Mucosa of descending colon (tissue), 3 donors: ENCODE measurements around the gene LEMD2. TPM values are rescaled to one million over a fixed set of nuclear protein-coding genes. Genes with fewer than 3 reads are reported as not detected.

Source experiments
- ATAC-seq: fragments of 200-7000 bp; cut with Tn5 transposase; one replicate; pipeline ENCODE4 v1.9.1; 2020; ENCODE audit warnings: mild to moderate bottlenecking, moderate library complexity
- DNase-seq, 3 donors: peaks; one replicate each; pipeline ENCODE4 v3.0.0-alpha.2; 2020
- H3K36me3 ChIP-seq: fragments of 200-600 bp; one replicate; pipeline ENCODE4 v1.8.0; 2021; ENCODE audit warnings: low read depth, mild to moderate bottlenecking
- H3K4me1 ChIP-seq: fragments of 200-600 bp; one replicate; pipeline ENCODE4 v1.8.0; 2021; ENCODE audit warnings: low read depth, mild to moderate bottlenecking
- H3K4me3 ChIP-seq: fragments of 200-600 bp; one replicate; pipeline ENCODE4 v1.8.0; 2021; ENCODE audit warnings: mild to moderate bottlenecking
- H3K9me3 ChIP-seq: fragments of 200-600 bp; one replicate; pipeline ENCODE4 v1.8.0; 2021; ENCODE audit warnings: mild to moderate bottlenecking
- CTCF ChIP-seq: fragments of 200-600 bp; IDR thresholded peaks from one replicate; pipeline ENCODE4 v1.8.0; 2022; ENCODE audit warnings: antibody characterized with exemption, mild to moderate bottlenecking
- intact Hi-C, 2 donors: fragments of 100-400 bp; cut with DNase I in 1 of 2; cut with micrococcal nuclease in 1 of 2; formaldehyde crosslinking; loops; one replicate each; pipeline versions ENCODE4 v1.11.0 to v1.11.1; 2022; cut with DNase I, micrococcal nuclease
- total RNA-seq, 3 donors: library from RNA; stranded (reverse); fragmentation: NEBNext Ultra II Directional in 2 of 3; extraction: Animal tissue kit (Norgen Biotek cat#: 25700) in 2 of 3; gene quantifications; one replicate each; pipeline versions ENCODE4 v1.2.1 to v1.2.4, GENCODE V29; 2021 to 2023
- donor health status: DM: no; HTN: no; CAD: no; lungs with moderate emphysema.
- donor health status: DM: no; HTN: no; CAD: no.
- donor health status: DM: no; HTN: yes; CAD: no.

Gene LEMD2
- total RNA-seq, 3 donors from 2014 or later: 57.2 to 73.6 (median 59.6) TPM

DNA sequence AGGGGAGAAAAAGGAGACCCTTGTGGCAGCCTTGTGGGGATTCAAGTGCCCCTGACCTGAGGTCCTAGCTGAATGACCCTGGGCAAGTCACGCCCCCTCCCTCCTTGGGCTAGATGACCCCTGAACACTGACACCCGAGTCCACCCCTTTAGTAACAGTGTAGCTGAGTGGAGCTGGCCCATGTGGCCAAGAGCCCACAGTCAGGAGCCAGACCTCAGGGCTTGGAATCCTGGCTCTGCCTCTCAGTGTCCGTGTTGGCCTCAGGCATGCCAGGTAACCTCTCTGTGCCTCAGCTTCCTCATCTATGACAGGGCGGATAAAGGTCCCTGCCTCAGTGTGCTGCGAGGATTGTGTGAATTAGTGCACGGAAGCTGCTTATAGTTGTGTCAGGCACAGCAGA, 56.5 kb downstream of the LEMD2 start:
- intact Hi-C loops: no loop called here
- Histone ChIP-seq H3K36me3 (no peaks in the 10 kb centered on the region), H3K4me1 (no peaks in the 10 kb centered on the region), H3K9me3 (no peaks in the 10 kb centered on the region), H3K4me3 (no peak overlapping the region)
- TF ChIP-seq CTCF: no peak
- DNase-seq (no peak), ATAC-seq (no peak)

DNA sequence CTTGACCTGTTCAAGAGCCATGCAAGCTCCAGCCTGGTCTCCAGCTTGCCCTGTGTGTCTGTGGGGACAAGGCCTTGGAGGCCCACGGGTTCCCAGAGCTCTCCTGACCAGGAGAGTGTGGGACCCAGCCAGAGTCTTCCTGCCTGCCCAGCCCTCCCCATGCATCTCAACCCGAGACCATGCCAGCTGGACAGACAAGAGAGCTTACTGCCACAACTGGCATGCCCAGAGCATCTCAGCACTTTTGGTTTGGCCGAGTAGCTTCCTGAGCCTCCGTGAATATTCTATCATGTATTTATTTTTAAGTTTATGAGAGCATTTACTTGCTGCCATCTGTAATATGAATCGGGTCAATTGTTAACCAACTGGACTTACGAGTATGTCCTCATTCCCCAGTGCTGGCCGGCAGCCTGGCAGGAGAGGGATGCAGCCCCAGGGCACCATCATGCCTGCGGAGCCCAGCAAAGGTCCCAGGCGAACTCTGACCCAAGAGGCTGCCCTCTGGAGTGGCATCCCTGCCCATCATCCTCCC, 57.1 kb downstream of the LEMD2 start:
- Histone ChIP-seq H3K36me3 (no peaks in the 10 kb centered on the region), H3K4me1 (no peaks in the 10 kb centered on the region), H3K9me3 (no peaks in the 10 kb centered on the region), H3K4me3 (no peak overlapping the region)
- no peak for TF ChIP-seq CTCF
- DNase-seq: no peak
- ATAC-seq: peak; percentile 40
- intact Hi-C loops: no loop called here

DNA sequence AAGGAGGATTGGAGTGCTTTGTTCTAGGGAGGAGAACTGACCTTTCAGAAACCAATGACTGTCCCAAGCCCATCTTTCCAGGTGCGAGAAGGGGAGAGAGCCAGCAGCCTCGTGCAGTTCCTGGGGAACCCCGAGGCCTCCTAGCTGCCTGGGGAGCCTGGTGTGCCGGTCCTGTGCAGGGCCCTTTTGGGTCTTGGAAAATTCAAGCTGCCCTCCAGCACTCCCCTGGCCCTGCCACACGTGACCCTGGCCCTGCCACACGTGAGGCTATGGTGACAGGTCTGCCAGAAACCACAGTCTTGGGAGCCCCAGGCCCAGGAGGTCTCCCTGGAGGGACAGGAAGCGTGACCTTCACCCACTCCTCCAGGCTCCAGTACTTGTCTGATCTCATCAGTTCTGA, 57.9 kb downstream of the LEMD2 start:
- DNase-seq: no peak
- H3K4me3 ChIP-seq: no peak overlapping the region
- intact Hi-C loops: no loop called here
- H3K36me3 ChIP-seq: no peaks in the 10 kb centered on the region
- H3K4me1 ChIP-seq: no peaks in the 10 kb centered on the region
- no peak for TF ChIP-seq CTCF
- H3K9me3 ChIP-seq: no peaks in the 10 kb centered on the region
- ATAC-seq: no peak

GRCh38 chr6:33730611-33731010, 58.3 kb downstream of the LEMD2 start:
- H3K36me3 ChIP-seq: no peaks in the 10 kb centered on the region
- DNase-seq (no peak), ATAC-seq (no peak)
- no peaks in the 10 kb centered on the region for H3K9me3 ChIP-seq
- no peak overlapping the region for H3K4me3 ChIP-seq
- H3K4me1 ChIP-seq: no peaks in the 10 kb centered on the region
- no peak for TF ChIP-seq CTCF
- intact Hi-C loops: no loop called here

- TF ChIP-seq CTCF: no peak
- DNase-seq (no peak), ATAC-seq (no peak)
- Histone ChIP-seq H3K36me3 (no peaks in the 10 kb centered on the region), H3K4me1 (no peaks in the 10 kb centered on the region), H3K9me3 (no peaks in the 10 kb centered on the region), H3K4me3 (no peak overlapping the region)
- intact Hi-C loops: no loop called here
Observed at GRCh38 chr6:33729059-33729458, 59.9 kb downstream of the LEMD2 start.

DNA sequence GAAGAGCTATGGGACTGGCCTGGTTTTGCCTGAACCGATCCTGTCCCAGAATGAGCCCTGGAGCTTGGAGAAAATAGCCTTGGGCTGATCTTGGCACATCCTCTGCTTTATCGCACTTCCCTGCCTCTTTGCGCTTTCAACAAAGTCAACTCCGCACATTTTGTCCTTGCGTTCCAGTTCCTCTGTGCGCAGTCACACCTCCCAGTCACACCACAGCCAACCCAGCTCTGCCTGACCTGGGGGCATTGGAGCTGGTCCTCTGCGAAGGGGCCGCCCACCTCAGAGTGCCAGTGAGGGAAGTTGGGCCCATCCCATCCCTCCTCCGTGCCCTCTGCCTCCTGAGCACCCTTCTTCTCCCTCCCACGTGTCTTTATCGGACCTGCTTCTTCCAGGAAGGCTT, 60.5 kb downstream of the LEMD2 start:
- ATAC-seq (no peak), DNase-seq (no peak)
- H3K36me3 ChIP-seq: no peaks in the 10 kb centered on the region
- H3K4me1 ChIP-seq: no peaks in the 10 kb centered on the region
- no peak overlapping the region for H3K4me3 ChIP-seq
- intact Hi-C loops: no loop called here
- no peak for TF ChIP-seq CTCF
- H3K9me3 ChIP-seq: no peaks in the 10 kb centered on the region
